Limb (tissue), 2 donors: ENCODE measurements around the gene CHST11.

Source experiments
- DNase-seq, 2 donors: peaks; one replicate each; pipeline ENCODE4 v3.0.0-alpha.2; 2016; ENCODE audit errors: extremely low spot score in 2 of 2

Gene CHST11

DNA sequence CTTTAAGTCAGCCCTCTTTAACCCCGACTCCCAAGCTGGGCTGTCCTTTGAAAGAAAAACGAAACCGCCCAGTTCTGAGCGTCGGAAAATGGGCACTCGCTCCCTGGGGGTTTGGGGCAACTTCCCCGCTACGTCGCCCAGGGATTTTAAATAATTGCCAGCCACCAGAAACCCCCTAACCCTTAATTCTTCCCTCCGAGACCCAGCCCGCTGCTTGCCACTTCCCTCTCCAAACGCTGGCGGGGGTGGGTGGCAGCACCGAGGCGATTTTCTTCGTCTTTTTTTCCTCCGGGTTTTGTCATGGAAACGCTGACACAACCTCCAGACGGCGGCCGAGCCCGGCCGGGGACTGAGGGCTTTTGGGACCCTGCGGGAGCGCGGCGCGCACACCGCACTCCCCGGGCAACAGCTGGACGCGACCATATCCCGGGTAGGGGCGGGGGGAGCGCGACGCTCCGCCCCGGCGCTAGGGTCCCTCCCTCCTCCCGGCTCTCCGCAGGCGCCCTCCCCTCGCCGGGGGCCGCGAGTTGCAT lies at the start of gene CHST11:
Gene CHST11, plus strand, starts transcription at position 532 of the 533 bp plus-strand sequence.
- peak; percentile 91 to 92 for DNase-seq

DNA sequence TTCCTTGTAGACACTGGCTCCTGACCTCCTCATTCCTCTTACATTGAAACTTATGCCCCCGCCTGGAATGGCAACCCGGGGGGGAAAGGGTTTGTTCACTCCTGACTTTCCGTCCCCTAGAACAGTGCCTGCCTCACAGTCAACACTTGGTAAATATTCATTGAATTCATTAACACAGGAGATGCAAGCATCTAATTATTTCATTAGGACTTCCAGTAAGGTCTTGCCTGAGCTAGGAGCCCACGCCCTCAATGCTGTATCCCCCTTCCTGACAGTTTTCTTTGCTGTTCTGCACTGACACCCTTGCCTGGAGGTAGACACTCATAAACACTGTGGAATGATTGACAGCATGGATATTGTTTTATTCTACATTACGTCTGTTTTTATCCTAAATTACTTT lies 49.3 kb upstream of the CHST11 start:
- no peak for DNase-seq

DNA sequence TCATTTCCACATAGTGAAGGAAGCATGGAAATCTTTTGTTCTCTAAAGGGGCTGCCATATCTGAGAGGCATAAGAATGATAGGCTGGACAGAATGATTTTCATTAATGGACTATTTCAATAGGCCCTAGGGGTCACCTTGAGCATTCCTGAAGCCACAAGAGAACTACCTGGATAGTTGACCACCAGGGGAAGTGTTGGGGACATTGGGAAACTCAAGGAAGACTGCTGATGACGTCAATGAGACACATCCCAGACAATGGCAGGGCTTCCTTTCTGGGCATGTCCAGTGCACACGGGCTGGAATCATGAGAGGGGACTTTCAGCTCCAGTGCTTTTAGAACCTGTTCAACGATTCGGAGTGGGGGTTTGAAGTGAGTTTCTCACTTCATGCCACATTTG lies 48.8 kb upstream of the CHST11 start:
- no peak for DNase-seq

DNA sequence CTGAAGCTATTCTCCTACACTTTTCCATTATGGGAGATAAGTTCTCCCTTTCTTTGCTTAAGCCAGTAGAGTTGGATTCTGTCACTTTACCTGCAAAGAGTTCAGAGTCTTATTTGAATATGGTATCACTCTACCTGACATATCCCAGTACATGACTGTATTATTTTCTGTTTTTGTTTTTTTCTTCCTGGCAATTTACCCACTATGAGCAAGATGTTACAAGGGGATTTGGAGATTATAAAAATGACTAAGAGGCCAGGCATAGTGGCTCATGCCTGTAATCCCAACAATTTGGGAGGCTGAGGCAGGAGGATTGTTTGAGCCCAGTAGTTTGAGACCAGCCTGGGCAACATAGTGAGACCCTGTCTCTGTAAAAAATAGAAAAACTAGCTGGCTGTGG lies 46.4 kb upstream of the CHST11 start:
- DNase-seq, result no peak

DNA sequence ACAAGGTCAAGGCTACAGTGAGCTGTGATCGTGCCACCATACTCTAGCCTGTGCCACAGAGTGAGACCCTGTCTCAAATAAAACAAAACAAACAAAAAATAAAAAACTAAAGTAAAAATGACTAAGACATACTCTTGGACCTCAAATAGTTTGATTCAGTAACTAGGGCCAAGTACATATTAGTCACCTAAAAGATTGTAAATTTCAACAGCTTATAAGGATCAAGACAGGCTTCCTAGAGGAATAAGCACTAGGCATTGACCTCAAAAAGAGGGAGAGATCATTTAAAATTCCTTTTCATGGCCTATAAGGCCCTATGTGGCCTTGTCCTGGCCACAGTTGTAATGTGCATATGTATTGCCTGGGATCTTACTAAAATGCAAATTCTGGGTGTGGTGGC lies 46.0 kb upstream of the CHST11 start:
- no peak for DNase-seq

DNA sequence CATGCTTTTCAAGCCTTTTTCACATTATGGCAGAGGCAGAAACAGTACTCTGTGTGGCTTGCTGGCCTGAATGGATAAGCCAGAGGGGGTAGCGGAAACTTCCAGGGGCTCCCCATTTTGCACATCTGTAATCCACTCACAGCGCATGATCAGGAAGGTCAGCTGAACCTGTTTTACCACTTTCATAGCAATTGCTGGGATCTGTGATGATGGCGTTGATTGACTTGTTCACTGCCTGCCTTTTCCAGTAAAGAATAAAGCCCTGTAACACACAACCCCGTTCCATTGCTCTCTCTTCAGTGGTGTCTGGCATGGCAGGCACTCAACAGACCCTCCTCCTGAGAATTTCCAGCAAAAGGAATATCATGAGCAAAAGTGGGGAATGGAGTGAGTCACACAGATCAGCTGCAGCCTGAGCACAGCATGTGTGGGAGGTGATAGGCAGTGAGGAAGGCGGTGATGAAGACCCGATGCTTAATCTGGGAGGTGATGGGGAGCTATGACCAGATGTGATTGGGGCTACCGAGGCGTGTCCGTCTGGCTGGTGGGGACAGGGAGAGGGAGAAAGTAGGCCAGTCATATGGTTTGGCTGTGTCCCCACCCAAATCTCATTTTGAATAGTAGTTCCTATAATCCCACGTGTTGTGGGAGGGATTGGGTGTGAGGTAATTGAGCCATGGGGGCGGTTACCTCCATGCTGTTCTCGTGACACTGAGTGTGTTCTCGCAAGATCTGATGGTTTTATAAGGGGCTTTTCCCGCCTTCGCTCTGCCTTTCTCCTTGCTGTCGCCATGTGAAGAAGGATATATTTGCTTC lies 44.7 kb upstream of the CHST11 start:
- no peak for DNase-seq

DNA sequence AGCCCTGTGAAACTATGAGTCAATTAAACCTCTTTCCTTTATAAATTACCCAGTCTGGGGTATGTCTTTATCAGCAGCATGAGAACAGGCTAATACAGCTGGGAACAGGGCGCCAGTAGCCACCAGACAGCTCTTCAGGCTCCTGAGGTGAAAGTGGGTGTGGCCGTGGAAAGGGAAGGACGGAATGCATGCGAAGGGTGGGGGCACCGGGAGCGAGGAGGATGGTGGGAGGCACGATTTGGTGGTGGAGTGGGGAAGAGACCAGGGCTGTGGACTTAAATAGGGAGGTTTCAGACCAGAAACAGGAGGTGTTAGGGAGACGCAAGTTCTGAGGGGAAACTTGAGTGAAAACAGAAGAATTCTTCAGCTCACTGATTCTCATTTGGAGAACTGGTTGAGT lies 44.1 kb upstream of the CHST11 start:
- no peak for DNase-seq

DNA sequence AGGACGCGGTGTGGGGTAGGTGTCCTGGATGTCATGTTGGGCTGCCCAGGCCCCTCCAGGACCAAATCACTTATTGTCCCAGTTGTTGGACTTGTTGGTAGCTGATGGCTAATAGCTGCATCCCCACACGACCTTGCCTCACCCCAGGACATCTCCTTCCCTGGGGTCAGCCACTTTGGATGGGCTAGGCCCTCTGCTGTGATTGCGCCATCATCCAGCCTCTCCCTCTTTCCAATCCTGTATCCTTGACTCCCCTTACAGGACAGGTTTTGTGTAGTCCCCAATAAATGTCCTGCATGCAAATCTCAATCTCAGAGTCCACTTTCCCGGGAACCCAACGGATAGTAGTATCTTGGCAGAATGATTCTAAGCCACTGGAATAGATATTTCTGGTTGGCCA lies 43.4 kb upstream of the CHST11 start:
- no peak for DNase-seq

DNA sequence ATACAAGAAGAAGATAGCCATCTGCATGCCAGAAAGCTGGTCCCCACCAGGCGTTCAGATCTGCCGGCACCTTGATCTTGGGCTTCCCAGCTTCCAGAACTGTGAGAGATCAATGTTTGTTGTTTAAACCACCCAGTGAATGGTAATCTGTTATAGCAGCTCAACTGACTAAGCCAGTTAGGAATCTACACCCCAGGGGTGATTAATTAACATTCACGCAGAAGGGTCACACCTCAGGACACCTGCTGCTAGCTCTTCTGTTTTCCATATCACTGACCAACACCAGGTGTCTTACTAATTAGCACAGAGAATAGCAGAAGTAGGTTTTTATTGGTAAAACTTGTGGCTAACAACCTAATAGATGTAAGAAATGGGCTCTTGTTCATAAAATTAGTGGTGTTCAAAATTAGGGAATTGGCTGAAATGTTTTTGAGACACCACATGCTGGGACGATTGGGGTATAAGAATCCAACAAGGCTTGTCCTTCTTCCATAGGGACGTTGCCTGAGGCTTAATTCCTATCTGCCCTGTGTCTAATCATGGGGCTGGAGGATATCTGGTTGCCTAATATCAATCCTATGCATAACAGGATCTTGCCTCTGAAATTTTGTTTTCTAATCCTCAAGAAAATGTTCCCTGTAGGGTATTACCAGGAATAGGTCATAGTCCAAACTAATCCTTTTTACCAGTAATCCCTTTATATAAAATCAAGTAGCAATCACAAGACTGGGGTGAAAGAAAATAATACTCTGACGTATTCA lies 42.0 kb upstream of the CHST11 start:
- DNase-seq, result no peak

DNA sequence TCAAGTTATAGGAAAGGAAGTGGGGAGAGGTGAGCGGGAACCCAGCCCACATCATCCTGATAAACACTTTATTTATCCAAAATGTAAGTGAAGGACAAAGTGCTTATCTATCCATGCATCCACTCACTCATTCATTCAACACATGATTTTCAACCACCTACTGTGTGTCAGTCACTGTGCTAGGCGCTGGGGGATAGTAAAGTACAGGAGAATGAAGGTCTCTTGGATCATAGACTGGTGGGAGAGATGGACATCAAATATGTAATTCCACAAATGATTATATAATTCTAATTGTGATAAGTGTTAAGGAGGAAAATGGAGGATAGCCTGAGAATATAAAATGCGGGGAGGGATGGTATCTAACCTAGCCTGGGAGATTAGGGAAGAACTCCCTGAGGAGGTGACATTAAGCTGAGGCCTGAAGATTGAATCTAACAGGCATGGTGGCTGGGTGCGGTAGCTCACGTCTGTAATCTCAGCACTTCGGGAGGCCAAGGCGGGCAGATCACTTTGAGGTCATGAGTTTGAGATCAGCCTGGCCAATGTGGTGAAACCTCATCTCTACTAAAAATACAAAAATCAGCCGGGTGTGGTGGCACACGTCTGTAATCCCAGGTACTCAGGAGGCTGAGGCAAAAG lies 41.3 kb upstream of the CHST11 start:
- no peak for DNase-seq

DNA sequence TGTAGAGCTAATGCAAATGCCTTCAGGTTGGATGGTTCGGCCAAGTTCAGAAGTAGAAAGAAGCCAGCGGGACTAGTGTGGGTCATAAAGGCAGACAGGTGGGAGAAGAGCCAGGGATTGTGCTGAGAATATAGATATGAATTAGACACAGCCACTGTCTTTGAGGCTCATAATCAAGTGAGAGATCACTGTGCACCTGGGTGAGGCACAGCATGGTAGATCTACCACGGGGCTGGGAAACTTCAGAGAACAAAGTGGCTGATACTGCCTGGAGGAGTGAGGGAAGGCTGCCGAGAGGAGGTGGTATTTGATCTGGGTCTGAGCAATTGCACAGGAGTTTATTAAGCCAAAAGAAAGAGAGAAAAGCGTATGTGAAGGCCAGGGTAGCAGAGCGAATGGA lies 40.6 kb upstream of the CHST11 start:
- DNase-seq, result no peak

DNA sequence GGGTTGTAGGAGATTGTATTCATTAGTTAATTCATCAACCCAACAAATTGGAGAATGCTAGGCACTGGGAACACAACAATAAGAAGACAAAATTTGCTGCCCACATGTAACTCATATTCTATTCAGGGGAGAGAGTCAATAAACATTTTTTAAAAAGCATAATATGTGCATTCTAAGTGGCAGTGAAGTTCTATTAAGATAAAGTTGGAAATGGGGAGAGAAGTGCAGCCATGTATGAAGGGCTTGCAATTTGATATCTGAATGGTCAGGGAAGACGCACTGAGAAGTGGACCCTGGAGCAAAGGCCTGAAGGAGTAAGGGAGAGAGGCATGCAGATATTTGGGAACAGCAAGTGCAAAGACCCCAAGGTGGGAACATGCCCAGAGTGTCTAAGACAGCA lies 40.2 kb upstream of the CHST11 start:
- no peak for DNase-seq

DNA sequence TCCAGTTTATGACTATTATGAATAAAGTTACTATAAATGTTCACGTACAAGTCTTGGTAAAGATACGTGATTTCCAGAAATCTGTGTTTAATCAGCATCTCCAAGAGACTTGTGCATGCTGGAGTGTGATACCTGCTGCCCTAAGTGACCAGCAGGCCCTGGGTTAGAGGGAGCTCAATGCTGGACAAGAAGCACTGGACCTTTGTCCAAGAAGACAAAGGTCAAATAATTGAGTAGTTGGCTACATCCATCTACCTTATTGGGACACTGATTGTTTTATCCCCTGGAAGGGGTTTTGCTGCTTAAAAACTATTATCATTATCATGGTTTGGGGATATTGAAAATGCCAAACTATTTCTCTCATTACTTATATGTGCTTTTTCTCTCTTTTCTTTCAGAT lies 37.0 kb upstream of the CHST11 start:
- no peak for DNase-seq

- DNase-seq, result no peak
Observed at GRCh38 chr12:104420868-104421267, 35.9 kb upstream of the CHST11 start.

DNA sequence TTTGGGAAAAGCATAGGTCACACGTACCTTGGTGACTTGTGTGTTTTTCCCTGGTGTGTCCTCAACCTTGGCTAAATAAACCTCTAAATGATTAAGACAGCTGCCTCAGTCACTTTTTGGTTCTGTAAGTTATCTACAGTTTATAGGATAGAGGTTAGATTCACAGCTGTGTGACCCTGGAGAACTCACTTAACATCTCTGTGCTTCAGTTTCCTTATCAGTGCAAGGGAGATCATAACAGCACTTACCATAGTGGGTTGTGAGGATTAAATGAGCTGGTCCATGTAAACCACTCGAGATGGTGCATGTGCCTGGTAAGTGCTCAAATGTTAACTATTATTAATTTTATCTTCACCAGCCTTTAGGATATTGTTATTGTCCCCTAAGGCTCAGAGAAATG lies 35.4 kb upstream of the CHST11 start:
- DNase-seq, result no peak

DNA sequence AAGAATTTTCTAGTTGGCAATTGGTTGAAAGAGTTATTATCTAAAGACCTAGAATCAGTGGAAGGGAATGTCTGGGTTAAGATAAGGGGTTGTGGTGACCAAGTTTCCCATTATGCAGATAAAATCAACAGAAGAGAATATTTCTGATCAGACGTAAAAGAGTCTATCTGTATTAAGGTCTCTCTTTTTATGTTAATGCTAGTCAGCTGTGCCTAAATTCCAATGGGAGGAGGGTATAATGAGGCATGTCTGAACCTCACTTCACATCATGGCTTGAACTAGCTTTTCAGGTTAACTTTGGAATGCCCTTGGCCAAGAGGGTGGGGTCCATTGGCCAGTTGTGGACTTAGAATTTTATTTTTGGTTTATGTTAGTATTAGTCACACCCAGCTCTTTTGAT lies 34.3 kb upstream of the CHST11 start:
- DNase-seq, result no peak

GRCh38 chr12:104423273-104423672 lies 33.5 kb upstream of the CHST11 start:
- DNase-seq, result no peak

GRCh38 chr12:104423809-104424208 lies 32.9 kb upstream of the CHST11 start:
- no peak for DNase-seq

- no peak for DNase-seq
Observed at GRCh38 chr12:104424955-104425354, 31.8 kb upstream of the CHST11 start.

GRCh38 chr12:104425614-104426013 lies 31.1 kb upstream of the CHST11 start:
- no peak for DNase-seq

GRCh38 chr12:104426926-104427546 lies 29.7 kb upstream of the CHST11 start:
- DNase-seq, result no peak

DNA sequence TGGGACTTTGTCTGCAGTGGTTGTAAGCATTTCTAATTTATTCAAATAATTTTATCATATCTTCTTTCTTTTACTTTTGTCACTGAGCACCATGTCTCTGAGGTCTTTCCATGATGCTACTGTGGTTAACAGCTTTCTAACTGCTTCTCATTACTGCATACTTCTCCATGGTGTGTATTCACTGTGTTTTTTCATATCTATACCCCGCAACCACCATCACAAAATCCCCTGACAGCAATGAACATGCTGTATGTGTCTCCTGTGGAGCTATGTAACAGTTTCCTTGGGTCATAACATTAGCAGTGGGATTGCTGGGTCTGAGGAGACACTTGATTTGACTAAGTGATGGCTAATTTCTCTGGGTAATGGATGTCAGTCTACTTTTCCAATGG lies 29.2 kb upstream of the CHST11 start:
- no peak for DNase-seq
